Body of pancreas (tissue), 4 donors: ENCODE measurements around the gene AGBL4. TPM values are rescaled to one million over a fixed set of nuclear protein-coding genes. Genes with fewer than 3 reads are reported as not detected.

ENCODE experiments used
- ATAC-seq: fragments of 150-250 bp; one replicate; pipeline ENCODE4 v1.9.1; 2016
- DNase-seq, 4 donors: peaks; one replicate each; pipeline ENCODE4 v3.0.0-alpha.2; 2019
- H3K27ac ChIP-seq, 4 donors: fragments of 200-600 bp; sonication (generic); 1 replicate in 3 of 4; 2 replicates in 1 of 4; pipeline versions ENCODE4 v1.5.1 to v1.6.1; 2016 to 2019; ENCODE audit warnings: mild to moderate bottlenecking in 1 of 4, mixed read lengths in 1 of 4, moderate library complexity in 1 of 4
- H3K27me3 ChIP-seq, 2 donors: fragments of 200-600 bp; sonication (generic); one replicate each; pipeline ENCODE4 v1.6.0; 2016; ENCODE audit warnings: mild to moderate bottlenecking in 1 of 2
- H3K36me3 ChIP-seq, 2 donors: fragments of 200-600 bp; sonication (generic); replicated peaks in 1 of 2; 2 replicates each; pipeline ENCODE4 v1.5.1; 2016; ENCODE audit warnings: low read depth in 2 of 2; ENCODE audit not compliant: insufficient read depth in 1 of 2
- H3K4me1 ChIP-seq: fragments of 200-600 bp; sonication (generic); one replicate; pipeline ENCODE4 v1.6.0; 2016
- H3K4me3 ChIP-seq, 2 donors: fragments of 200-600 bp; sonication (generic); 1 replicate in 1 of 2; 2 replicates in 1 of 2; pipeline ENCODE4 v1.5.1; 2016 to 2019
- H3K9me3 ChIP-seq, 3 donors: fragments of 200-600 bp; sonication (generic); 1 replicate in 2 of 3; 2 replicates in 1 of 3; pipeline ENCODE4 v1.5.1; 2016
- POLR2A ChIP-seq, 3 donors: fragments of 450-650 bp; IDR thresholded peaks; one replicate each; pipeline ENCODE4 v1.6.1; 2016; ENCODE audit warnings: antibody characterized with exemption in 3 of 3, mild to moderate bottlenecking in 2 of 3
- WGBS, 2 donors: methylation state at CpG; one replicate each; pipeline ENCODE4 v1.1.5; 2017; 5-methylcytosine and 5-hydroxymethylcytosine counted together
- intact Hi-C: fragments of 100-400 bp; cut with DNase I; formaldehyde crosslinking; loops from one replicate; pipeline ENCODE4 v1.15.1; 2023
- small RNA-seq: library from RNA; depleted of rRNA; stranded (forward); fragments of <200 nt; gene quantifications from one replicate; pipeline ENCODE3, GENCODE V24; 2016
- total RNA-seq, 2 donors: library from RNA; depleted of rRNA; stranded (reverse); fragments of >200 nt; gene quantifications; one replicate each; pipeline ENCODE4 v1.1.0, GENCODE V29; 2016
- TF ChIP-seq, protein P1 (sequence below), 7 experiments: fragments of 450-650 bp in 4 of 7; fragments of 200-600 bp in 3 of 7; sonication (generic) in 3 of 7; IDR thresholded peaks; one replicate each; pipeline ENCODE4 v1.5.1; 2016 to 2019; ENCODE audit warnings: antibody characterized with exemption in 7 of 7

AGBL4 gene
- total RNA-seq, 2 donors from 2014 or later = 0.33 to 0.78 TPM

DNA sequence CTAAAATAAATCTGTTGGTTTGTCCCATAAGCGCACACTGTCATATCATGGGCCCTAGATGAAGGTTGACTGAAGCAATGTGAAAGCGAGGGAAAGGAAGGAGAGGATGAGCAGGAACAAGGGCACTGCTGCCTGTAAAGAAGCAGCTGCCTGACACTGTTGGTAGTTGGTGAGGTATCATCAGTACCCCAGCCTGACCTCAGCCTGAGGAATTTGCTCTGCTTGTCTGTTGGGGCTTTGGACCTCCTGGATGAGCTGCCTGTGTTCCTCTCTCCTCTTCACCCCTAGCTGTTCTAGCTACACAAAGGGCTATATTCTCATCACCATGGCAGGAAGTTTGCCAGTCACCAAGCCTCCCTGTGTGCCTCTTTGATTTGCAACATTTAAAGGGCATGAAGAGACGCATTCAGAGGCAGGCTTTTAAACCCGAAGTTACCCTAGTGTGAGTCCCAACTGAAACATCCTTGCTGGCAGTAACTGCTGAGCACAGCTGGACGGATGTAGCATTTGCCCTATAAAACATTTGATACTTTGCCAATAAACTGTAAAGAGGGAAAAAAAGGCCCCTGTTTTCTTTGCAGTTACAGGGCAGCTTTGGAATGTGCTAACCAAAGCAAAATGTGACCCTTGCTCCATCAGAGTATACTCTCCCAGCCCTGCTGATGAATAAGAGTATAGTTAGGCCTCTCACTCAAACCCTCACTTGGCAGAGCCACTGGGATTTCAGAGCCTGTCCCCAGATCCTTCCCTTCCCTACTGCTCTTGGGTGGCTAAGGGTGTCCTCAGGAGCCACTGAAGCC is 1529.6 kb downstream of the AGBL4 start:
- H3K27me3 ChIP-seq = no peaks in the 10 kb centered on the region
- ATAC-seq (peak; percentile 63), DNase-seq (peak in 1 of 4 donors; percentile 23)
- H3K4me1 ChIP-seq = peaks cover 8% of the 10 kb centered on the region
- no peak overlapping the region for H3K27ac ChIP-seq
- intact Hi-C loops = no loop called here
- H3K36me3 ChIP-seq = no peaks in the 10 kb centered on the region
- TF ChIP-seq, protein P1, sequence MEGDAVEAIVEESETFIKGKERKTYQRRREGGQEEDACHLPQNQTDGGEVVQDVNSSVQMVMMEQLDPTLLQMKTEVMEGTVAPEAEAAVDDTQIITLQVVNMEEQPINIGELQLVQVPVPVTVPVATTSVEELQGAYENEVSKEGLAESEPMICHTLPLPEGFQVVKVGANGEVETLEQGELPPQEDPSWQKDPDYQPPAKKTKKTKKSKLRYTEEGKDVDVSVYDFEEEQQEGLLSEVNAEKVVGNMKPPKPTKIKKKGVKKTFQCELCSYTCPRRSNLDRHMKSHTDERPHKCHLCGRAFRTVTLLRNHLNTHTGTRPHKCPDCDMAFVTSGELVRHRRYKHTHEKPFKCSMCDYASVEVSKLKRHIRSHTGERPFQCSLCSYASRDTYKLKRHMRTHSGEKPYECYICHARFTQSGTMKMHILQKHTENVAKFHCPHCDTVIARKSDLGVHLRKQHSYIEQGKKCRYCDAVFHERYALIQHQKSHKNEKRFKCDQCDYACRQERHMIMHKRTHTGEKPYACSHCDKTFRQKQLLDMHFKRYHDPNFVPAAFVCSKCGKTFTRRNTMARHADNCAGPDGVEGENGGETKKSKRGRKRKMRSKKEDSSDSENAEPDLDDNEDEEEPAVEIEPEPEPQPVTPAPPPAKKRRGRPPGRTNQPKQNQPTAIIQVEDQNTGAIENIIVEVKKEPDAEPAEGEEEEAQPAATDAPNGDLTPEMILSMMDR (IDR thresholded peaks at IDR 0.05) = no peak
- no peak for TF ChIP-seq POLR2A (IDR thresholded peaks at IDR 0.05)
- H3K4me3 ChIP-seq = no peak overlapping the region
- H3K9me3 ChIP-seq = no peaks in the 10 kb centered on the region
- 65 to 68% methylated on average over 5 of the region's 5 CpGs for WGBS, 2 donors

DNA sequence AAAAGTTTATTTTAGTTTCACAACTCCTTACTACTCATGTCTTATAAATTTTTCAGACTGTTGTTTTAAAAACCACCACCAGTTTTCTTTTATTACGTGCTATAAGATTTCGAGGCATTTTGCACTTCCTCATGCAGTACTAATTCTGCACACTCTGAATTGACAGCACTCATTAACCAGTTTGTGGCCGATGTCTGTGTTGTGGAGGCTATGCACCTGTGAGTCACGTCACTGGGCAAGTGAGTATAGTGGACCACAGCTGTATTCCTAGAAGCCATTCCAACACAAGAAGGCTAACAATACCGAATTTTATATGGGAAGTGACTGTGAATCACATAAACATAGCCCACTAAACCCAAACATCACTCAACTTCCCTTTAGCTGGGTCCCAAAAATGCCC is 1530.7 kb downstream of the AGBL4 start:
- WGBS, 2 donors = 56 to 64% methylated on average over 5 of the region's 5 CpGs
- no peak overlapping the region for H3K4me3 ChIP-seq
- H3K4me1 ChIP-seq = peaks cover 8% of the 10 kb centered on the region
- TF ChIP-seq POLR2A (IDR thresholded peaks at IDR 0.05) = no peak
- TF ChIP-seq, protein P1 (IDR thresholded peaks at IDR 0.05) = no peak
- DNase-seq (no peak), ATAC-seq (no peak)
- no peaks in the 10 kb centered on the region for H3K36me3 ChIP-seq
- no peaks in the 10 kb centered on the region for H3K27me3 ChIP-seq
- no peak overlapping the region for H3K27ac ChIP-seq
- intact Hi-C loops = no loop called here
- H3K9me3 ChIP-seq = no peaks in the 10 kb centered on the region

DNA sequence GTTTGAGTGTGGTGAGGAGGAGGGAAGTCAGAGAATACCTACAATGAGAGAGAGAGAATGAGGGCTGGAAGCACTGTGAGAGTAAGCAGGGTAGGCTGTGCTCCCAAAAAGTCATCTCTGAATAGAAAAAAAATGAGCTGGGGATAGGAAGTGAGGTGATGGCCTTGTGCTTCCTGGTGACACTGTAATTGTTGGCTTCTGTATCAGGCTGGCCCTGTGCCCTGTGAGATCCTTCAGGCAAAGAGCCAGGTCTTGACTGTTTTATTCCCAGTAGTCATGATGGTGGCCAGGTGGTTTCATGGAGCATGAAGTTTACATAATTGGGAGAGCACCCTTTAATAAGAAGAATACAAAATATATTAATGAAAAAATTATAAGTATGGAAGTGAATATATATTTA is 1531.4 kb downstream of the AGBL4 start:
- Histone ChIP-seq H3K27ac (no peak overlapping the region), H3K9me3 (no peaks in the 10 kb centered on the region), H3K27me3 (no peaks in the 10 kb centered on the region), H3K4me3 (no peak overlapping the region), H3K4me1 (peaks cover 8% of the 10 kb centered on the region), H3K36me3 (no peaks in the 10 kb centered on the region)
- intact Hi-C loops = no loop called here
- no peak for ATAC-seq
- no peak for TF ChIP-seq POLR2A (IDR thresholded peaks at IDR 0.05)
- TF ChIP-seq, protein P1 (IDR thresholded peaks at IDR 0.05) = no peak
- DNase-seq = peak; percentile 24 to 38 (median 28)

DNA sequence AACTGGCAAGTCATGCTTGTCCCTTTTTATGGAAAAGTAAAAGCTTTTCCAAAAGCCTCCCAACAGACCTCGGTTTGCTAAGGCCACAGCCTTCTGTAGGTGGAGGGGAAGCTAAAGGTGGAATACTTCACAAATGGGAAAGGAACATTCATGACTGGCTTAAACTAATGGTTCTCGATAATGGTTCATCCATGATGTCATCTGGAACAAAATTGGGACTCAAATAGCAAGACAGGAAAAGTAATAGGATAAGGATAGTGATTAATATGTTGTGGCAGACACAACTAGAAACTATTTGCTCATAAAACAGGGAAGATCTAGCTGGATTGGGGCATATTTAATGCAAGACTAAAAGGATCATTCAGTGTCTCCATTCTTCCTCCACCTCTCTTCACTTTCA is 1535.0 kb downstream of the AGBL4 start:
- Histone ChIP-seq H3K9me3 (no peaks in the 10 kb centered on the region), H3K36me3 (no peaks in the 10 kb centered on the region), H3K27me3 (no peaks in the 10 kb centered on the region), H3K27ac (no peak overlapping the region), H3K4me1 (no peaks in the 10 kb centered on the region), H3K4me3 (no peak overlapping the region)
- TF ChIP-seq, protein P1 (IDR thresholded peaks at IDR 0.05) = no peak
- TF ChIP-seq POLR2A (IDR thresholded peaks at IDR 0.05) = no peak
- intact Hi-C loops = no loop called here
- no peak for DNase-seq
- ATAC-seq = no peak
- 64 to 79% methylated on average over 2 of the region's 2 CpGs for WGBS, 2 donors

Small RNA genes lying within 50 kb of the gene (small RNA-seq; reads per million reads assigned to genes)
- gene AL390023.1 = not detected

Other genes starting within 250 kb of the AGBL4 start
- 1 to 10 TPM in 1 of 2 donors, not detected in 1; 1.0 TPM for gene ELAVL4, start 85.0 kb upstream of the AGBL4 start, total RNA-seq